Fibroblast of gingiva (primary cell): ENCODE measurements around the gene TMED5.
"Not testable (repeated sequence)": the region's sequence is repeated elsewhere in the genome, so short reads cannot be mapped to it uniquely, and the experiment has no call there.

ENCODE experiments used
- DNase-seq: peaks from one replicate; pipeline ENCODE4 v3.0.0-alpha.2; 2011; ENCODE audit warnings: low read depth

TMED5 gene

DNA sequence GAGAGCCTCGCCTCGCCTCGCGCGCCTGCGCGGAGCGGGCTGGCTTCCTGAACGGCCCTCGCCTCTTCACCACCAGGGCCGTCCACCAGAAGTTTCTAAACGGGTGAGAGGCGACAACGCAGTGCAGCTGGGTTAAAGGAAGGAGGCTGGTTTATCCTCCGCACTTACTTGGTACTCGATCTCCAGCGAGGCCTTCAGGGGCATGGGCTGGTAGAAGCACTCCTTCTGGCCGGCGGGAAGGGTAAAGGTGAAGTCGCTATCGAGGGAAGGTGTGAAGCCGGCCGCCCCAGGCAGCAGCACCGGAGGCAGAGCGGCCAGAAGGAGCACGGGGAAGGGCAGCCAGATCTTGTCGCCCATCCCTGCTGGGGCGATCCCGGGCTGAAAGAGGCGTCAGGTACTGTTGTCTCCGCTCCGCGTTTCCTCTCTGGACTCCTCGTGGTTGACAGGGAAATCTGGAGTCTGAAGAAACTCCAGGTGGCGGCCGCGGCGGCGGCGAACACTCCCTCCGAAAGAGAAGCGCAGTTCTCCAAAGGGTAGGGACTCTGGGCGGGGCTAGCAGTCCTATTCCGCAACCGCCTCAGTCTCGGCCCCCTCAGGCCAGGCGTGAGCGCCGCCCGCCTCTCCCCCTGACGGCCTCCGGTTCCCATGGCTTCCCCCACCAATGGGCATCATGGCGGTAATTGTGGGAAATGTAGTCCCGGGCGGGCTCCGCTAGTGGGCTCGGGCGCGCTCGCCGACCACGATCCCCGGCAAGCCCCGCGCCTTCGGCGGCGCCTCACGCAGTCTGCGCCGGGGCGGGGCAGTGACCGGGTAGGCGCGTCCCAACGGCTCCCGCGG is at the start of gene TMED5:
TMED5 (minus strand) TSS at position 528 of the 837 bp plus-strand sequence; CDS start at position 357, 171 bp downstream.
- DNase-seq = peak; percentile 99

DNA sequence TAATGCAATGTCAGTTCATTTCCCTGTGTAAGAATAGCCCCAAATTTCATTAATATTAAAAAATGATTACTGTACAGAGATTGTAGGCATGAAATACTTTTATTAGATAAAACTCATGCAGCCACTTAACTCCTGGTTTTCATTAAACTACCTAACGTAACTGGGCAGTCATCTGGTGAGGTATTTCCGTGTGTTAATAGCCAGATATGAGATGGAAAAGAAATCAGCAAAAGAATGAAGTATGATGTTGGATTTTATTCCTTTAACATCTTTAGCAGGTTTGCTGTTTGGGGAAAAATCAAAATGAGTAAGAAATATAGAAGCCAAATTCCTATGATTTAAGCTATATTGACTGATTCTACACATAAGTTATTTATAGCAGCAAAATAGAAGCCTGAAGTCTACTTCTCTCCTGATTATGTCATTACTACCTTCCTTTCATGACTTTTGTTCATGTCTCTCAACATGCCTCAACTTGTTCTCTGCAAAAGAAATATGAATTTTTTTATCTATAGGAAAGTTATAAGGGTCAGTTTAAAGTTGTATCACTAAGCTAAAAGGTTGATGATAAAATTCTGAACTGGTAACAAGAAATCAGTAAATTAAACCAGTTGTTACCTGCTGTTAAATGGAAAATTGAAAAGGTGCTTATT is 42.9 kb upstream of the TMED5 start:
- no peak for DNase-seq

DNA sequence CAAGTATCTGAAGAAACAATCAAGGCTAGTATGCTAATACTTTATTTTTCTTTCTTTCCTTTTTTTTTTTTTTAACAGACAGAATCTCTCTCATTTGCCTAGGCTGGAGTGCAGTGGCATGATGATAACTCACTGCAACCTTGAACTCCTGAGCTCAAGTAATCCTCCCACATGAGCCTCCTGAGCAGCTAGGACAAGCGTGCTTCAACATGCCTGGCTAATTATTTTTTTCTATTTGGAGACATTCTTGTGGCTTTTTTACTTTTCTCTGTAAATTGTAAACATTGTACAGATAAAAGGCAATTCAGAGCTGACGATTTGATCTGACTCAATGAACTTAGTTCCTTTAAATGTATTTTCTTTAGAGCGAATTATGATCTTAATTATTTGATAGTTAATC is 41.7 kb upstream of the TMED5 start:
- no peak for DNase-seq

DNA sequence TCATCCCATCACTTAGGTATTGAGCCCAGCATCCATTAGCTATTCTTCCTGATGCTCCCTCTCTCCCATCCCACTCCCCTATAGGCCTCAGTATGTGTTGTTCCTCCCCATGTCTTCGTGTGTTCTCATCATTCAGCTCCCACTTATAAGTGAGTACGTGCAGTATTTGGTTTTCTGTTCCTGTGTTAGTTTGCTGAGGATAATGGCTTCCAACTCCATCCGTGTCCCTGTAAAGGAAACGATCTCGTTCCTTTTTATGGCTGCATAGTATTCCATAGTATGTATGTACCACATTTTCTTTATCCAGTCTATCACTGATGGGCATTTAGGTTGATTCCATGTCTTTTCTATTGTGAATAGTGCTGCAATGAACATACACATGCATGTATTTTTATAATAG is 40.5 kb upstream of the TMED5 start:
- not testable (repeated sequence) for DNase-seq

DNA sequence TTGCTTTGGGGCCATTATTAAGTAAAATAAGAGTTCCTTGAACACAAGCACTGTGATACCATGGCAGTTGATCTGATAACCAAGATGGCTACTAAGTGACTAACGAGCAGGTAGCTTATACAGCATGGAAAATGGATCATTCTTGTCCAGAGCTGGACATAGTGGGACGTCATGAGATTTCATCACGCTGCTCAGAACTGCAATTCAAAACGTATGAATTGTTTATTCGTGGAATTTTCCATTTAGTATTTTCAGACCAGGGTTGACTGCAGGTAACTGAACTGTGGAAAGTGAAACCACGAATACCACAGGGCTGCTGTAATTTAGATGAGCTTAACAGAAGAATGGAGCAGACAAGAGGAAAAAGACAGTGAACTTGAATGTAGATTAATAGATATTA is 39.2 kb upstream of the TMED5 start:
- DNase-seq = no peak

DNA sequence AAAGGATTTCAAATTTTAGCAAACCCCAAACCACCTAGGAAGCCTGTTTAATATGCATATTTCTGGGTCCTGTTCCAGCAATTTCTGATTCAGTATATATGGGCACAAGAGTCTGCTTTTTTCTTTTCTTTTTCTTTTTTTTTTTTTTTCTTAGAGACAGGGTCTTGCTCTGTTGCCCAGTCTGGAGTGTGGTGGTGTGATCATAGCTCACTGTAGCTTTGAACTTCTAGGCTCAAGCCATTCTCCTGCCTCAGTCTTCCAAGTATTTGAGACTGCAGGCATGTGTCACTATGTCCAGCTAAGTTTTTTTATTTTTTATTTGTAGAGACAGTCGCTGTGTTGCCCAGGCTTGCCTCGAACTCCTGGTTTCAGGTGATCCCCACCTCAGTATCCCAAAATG is 35.1 kb upstream of the TMED5 start:
- DNase-seq = no peak

DNA sequence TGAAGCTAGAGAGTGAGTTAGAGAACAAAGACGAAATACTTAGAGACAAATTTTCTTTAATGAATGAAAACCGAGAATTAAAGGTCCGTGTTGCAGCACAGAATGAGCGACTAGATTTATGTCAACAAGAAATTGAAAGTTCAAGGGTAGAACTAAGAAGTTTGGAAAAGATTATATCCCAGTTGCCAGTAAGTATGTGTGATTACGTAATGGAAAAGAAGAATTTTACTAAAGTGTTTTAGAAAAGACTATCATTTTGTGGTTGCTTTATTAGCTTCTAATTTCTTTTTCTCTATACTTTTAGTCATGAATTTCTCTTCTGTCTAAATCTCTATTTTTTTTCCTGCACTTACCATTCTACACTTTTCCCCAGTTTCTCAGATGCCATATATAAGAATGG is 27.0 kb upstream of the TMED5 start:
- no peak for DNase-seq

DNA sequence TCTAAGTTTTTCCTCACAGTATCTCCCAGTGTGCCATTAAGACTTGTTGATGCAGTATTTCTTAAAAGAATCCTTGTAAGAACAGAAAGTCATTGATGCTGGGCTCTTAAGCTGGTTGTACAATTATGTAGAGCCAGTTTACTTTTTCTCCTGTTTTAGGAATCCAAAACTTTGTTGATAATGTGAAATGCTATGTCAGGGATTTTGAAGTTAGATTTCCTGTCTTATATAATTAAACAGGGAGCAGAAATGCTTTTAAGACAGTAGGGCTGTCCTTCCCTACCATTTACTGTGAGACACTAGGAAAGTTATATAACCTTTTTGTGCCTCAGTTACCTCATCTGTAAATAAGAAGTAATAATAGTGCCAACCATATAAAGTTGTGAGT is 26.3 kb upstream of the TMED5 start:
- no peak for DNase-seq

DNA sequence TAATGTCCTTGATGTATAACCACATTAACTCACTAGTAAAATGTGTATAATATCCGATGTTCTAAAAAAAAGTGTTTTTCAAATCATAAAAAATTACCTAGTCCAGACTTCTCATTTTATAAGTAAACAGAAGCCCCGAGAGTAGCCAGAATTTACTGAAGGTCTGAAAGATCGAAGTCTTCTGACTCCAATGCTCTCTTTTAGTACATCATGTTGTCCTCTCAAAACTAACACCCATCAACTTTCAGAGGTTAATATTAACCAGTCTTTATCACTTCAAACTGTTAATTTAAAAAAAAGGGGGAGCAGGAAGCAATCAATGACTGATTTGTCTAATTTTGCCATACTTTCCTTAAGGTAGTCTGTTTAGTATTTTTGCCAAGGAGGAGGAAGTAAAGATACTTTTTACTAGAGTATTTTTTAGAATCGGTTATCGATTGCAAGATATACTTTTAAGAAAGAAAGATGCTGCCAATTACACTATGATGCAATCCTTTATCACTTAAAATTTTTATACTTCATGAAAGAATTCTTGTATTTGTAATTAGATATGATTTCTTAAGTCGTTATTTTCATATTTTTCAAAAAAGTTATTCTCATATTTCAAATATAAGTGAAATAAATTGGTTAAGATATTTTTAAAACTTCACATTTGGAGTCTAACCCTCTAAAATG is 25.8 kb upstream of the TMED5 start:
- no peak for DNase-seq

DNA sequence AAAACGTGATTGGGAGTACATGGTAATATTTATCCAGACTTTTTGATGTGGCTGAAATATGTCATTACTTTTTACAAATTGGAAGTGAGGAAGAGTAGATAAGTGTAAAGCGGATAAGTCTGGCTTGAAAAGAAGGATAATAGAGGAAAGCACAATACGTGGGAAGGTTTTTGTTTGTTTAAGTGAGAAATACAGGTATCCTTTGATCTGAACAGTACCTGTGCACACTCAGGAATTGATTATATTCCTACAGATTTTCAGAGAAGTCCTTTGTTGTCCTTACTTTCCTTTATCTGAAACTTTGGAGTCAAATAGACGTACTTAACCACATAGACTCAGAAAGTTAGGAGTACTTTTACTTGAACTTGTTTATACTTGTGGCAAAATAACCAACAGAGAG is 20.5 kb upstream of the TMED5 start:
- DNase-seq = no peak

DNA sequence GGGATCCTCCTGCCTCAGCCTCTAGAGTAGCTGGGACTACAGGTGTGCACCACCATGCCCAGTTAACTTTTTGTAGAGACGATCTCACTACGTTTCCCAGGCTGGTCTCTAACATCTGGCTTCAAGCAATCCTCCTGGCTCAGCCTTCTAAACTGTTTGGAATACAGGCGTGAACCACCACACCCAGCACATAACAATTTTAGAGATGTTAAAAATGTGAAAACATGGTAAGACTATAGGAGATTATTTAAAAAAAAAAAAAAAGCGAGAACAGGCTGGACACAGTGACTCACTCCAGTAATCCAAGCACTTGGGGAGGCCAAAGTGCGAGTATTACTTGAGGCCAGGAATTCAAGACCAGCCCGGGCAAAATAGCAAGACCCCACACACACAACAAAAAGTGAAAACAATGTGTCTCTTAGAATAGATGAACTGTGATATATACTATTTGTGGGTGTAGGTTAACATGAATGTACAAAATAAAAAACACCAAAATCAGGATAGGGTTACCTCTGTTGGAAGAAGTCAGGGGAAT is 19.9 kb upstream of the TMED5 start:
- no peak for DNase-seq

DNA sequence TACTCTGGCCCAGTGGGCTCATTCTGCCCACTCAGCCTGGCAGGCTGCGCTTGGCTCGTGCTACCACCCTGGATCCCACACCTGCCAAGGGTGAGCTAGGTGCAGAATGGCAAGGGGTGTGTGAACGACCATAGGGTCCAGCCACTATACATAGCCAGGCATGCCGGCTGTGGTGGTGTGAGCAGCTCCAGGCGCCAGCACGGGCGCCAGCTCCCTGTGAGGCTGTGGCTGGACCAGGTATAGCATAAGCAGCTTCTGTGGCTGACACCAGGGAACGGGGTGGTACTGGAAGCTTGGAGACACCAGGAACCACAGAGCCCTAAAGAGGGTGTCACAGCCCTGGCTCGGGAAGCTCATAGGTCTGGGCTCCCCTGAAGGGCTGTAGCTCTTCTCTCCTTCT is 18.9 kb upstream of the TMED5 start:
- DNase-seq = no peak

DNA sequence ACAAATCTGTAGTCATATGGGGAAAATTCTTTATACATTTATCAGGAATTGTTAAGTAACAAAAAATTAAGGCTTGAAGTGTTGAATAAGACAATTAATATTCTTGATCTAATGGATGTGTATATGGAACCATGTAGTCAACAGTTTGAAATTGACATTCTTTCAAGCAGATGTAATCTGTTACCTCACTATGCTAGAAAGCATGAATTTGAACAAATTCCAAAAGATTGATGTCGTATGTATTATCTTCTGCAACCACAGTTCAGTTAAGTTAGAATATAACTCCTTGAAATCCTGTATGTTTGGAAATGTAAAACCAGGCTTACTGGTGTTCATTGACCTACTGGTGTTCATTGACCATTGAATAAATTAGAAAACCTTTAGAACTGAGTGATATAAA is 16.4 kb upstream of the TMED5 start:
- DNase-seq = no peak

DNA sequence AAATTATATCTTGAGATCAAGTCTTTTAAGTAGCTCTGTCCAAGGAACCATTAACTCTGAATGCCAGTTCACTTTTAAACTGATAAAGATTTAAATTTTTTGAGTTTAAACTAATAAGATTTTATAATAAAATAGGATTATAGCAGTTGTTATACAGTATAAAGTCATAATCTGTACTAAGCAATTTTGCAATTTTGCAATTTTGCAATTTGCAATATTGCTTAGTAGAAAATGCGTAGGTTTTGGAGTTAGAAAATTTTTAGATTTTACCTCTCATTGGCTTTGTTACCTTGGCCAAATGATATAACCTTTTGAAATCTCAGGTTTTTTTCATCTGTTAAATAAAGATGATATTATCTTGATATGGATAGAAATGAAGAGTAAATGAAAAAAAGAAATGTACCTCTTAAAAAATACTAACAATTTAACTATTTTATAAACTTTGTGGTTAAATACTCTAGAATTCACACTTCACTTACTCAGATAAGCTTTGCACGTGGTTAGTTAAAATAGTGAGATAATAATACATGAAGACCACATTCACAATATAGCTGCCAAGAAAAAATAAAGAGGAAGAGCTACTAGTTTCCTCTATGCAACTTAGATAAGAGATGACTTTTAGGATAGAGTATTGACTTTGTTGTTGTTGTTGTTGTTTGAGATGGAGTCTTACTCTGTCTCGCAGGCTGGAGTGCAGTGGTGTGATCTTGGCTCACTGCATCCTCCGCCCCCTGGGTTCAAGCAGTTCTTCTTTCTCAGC is 14.2 kb upstream of the TMED5 start:
- DNase-seq = no peak

DNA sequence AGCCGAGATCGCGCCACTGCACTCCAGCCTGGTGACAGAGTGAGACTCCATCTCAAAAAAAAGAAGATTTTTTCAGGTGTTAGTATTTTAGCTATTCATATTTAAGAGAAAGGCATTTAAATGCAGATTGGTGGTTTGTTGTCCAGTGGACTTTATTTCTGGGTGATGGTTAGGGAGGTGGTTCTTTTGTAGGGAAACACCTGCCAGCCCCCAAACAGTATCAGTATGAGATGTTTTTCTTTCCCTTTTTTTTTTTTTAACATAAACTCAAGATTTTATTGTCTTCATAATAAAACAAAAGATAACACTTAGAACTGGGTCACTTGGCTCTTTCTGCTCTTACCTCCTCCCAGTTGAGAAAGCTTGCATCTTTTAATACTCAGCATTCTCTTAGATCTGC is 10.2 kb upstream of the TMED5 start:
- DNase-seq = no peak

DNA sequence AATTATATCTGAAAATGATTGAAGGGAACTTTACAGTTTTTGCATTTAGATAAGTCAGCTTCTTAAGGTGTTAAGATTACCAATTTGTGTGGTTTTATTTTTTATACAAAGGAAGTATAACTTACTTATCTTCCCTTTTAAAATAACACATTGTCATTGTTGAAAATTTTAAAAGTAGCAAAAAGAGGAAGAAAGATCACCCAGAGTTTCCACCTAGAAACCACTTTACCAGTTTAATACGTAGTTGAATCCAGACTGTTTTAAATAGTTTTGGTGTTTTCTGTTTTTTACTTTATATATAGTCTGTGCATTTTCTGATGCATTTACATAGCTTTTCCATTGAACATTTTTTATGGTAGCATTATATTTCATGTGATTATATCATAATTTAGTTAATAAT is 6.5 kb upstream of the TMED5 start:
- DNase-seq = no peak

DNA sequence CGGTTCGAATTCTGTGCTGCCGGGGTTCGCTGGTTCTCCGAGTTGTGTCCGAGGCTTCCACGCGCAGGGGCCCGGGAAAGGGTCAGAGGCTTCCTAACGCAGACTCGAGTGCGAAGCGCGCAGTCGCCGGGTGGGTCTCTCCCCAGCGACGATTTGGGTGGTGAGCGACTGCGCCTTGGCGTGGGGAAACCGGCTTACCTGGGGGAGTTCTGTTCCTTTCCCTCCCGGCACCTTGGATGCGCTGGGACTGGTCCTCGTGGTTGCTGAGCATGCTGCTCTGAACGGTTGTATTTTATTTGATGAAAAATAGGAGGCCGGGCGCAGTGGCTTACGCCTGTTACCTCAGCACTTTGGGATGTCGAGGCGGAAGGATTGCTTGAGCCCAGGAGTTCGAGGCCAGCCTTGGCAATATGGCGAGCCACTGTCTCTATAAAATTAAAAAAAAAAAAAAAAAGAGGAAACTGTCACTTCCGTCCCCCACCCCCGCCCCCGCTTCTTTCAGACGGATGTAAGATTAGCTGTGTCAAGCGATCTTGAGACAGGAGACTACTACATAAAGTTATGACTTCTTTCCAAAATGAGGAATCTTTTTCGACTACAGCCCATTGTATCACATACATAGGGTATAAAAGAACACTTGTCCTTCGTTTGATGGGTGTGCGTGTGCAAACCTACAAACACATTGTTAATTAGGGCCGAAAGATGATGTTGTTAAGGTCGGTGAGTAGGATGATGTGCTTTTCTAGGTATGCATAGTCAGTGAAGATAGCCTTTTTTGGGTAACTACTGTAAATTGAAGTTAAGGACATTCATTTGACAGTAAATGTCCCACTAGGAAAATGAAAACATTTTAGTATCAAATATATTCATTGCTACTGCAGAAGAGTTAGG is 755 bp upstream of the TMED5 start, which contains the start of gene CCDC18:
CCDC18 (plus strand) TSS at position 2 of the 891 bp plus-strand sequence. CDS start 2,638 bp downstream, outside the sequence.
- DNase-seq = no peak

DNA sequence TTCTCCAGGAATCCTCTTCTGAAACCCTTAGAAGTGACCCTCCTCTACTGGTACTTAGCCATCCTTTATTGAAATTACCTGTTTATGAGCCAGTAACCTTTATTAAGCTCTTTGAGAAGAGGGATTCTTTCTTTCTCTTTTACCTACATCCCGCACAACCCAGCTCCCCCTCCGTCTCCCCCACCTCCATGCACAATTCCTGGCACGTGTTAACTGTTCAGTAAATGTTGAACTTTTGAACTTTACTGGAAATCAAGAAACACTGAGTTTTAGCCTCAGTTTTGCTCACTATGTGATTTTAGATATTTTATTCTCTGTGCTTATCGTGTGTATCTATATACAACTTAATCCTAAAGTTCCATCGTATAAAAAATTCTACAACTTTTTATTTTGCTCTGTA is 1.8 kb downstream of the TMED5 start:
- no peak for DNase-seq

DNA sequence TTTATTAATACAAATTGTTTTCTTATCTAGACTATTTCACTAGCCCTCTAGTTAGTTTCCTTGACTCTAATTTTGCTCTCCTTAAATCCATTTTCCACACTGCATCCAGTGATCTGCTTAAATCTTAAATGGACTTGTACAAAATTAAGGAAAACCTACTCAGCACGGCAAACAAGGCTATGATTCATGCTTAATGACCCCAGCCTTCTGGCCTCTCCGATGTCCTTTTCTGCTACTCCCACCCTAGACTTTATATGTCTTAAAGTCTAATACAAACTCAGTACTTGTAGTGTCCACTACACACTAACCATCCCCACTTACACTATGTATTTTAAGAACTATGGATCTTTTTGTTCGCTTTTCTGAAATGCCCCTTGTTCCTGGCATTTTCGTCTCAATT is 2.2 kb downstream of the TMED5 start:
- DNase-seq = peak; percentile 18

DNA sequence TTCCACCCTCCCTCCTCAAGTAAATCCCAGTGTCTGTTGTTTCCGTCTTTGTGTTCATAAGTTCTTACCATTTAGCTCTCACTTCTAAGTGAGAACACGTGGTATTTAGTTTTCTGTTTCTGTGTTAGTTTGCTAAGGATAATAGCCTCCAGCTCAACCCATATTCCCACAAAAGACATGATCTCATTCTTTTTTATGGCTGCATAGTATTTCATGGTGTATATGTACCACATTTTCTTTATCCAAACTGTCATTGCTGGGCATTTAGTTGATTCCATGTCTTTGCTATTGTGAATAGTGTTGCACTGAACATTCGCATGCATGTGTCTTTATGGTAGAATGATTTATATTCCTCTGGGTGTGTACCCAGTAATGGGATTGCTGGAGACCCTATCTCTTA is 5.6 kb downstream of the TMED5 start:
- not testable (repeated sequence) for DNase-seq

DNA sequence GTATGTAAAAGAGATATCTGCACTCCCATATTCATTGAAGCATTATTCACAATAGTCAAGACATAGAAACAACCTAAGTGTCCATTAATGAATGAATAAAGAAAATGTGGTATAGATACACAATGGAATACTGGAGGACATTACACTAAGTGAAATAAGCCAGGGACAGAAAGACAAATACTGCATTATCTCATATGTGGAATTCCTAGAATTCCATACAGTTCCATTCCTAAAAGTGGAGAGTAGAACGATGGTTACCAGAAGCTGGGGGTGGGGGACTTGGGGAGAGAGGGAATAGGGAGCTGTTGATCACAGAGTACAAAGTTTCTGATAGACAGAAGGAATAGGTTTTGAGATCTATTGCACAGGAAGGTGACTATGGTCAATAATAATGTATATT is 7.4 kb downstream of the TMED5 start:
- DNase-seq = no peak
